Type B pancreatic cell (in vitro differentiated cells): ENCODE measurements around the gene SLC2A13. TPM values are rescaled to one million over a fixed set of nuclear protein-coding genes. Genes with fewer than 3 reads are reported as not detected.
"Not testable (repeated sequence)": the region's sequence is repeated elsewhere in the genome, so short reads cannot be mapped to it uniquely, and the experiment has no call there.

Experiments used
- DNase-seq: peaks from one replicate; pipeline ENCODE4 v3.0.0; 2021; ENCODE audit warnings: mixed read lengths; ENCODE audit not compliant: unreplicated experiment; ENCODE audit errors: extremely low spot score
- H3K27ac Mint-ChIP-seq: 2 replicates; pipeline ENCODE4 v1.8.0; 2021; ENCODE audit warnings: mild to moderate bottlenecking, mixed read lengths
- H3K27me3 Mint-ChIP-seq: 2 replicates; pipeline ENCODE4 v1.8.0; 2021; ENCODE audit warnings: mixed read lengths
- H3K36me3 Mint-ChIP-seq: 2 replicates; pipeline ENCODE4 v1.8.0; 2021; ENCODE audit warnings: mixed read lengths
- H3K4me1 Mint-ChIP-seq: one replicate; pipeline ENCODE4 v1.8.0; 2021; ENCODE audit warnings: mixed read lengths; ENCODE audit not compliant: unreplicated experiment
- H3K4me3 Mint-ChIP-seq: 2 replicates; pipeline ENCODE4 v1.8.0; 2021; ENCODE audit warnings: mild to moderate bottlenecking, mixed read lengths
- H3K9me3 Mint-ChIP-seq: 2 replicates; pipeline ENCODE4 v1.8.0; 2021; ENCODE audit warnings: mixed read lengths
- CTCF ChIP-seq: fragments of 200-600 bp; sonication (generic); conservative IDR thresholded peaks from 2 replicates; pipeline ENCODE4 v1.5.0; 2021; ENCODE audit warnings: antibody characterized with exemption, mild to moderate bottlenecking
- total RNA-seq: library from RNA; stranded (reverse); gene quantifications from 2 replicates; pipeline ENCODE4 v1.2.1, GENCODE V29; 2021; ENCODE audit warnings: low replicate concordance

The SLC2A13 gene
- total RNA-seq, 1 donor from 2014 or later: 7.1 TPM

DNA sequence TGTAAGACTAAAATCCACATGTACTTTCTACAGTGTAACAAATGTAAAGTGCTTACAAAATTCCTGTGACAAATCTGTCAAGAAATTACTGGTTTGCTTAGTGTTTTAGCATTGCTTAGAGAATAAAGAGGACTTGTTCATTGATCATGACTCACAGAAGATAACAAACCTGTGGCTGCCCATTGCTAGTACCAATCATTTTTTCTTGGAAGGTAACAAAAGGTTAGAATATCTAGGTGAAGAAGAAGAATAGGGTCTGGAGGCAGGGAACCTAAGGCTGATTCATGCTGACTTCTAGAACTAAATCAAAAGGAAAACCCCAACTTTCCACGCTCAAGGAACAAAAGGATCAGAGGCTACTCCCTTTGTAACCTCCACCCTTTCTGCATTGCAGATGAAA is 253.5 kb downstream of the SLC2A13 start:
- Mint-ChIP-seq H3K4me3 (no peak overlapping the region), H3K27ac (no peak overlapping the region), H3K9me3 (no peaks in the 10 kb centered on the region), H3K27me3 (no peaks in the 10 kb centered on the region), H3K4me1 (peaks cover 2% of the 10 kb centered on the region), H3K36me3 (peaks cover 4% of the 10 kb centered on the region)
- TF ChIP-seq CTCF: no peak
- DNase-seq: no peak

- not testable (repeated sequence) for H3K36me3 Mint-ChIP-seq, H3K27me3 Mint-ChIP-seq, H3K4me3 Mint-ChIP-seq, H3K27ac Mint-ChIP-seq, DNase-seq, H3K9me3 Mint-ChIP-seq, H3K4me1 Mint-ChIP-seq
Observed at GRCh38 chr12:39848218-39848617, 257.7 kb downstream of the SLC2A13 start.

DNA sequence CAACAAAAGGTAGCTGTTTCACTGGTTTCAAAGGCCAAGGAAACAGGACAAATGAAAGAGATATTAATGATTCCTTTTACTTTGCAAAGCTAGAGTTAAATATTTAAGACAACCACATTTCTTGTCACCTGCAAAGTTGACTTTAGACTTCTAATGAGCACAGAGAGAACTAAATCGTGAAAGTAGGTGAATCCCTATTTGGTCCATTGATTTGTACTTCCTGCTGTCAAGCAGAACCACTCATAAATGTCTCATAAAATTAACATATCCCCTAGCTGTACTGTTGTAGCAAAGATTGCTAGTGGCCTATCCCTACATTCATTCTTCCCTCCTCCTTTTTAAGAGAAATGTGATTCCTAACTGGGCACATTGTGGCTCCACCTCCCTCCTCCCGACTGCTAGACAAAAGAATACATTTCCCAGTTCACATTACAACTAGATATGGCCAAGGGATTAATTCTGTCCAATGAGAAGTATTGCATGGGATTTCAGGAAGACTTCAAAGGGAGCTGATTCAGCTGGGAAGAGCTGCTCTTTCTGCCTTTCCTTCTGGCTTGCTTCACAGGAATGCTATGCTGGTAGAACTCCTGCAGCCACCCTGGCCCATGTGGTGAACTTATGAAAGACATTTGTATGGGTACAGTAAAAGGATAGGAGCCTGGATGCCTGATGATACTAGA is 258.8 kb downstream of the SLC2A13 start:
- peaks cover 5% of the 10 kb centered on the region for H3K4me1 Mint-ChIP-seq
- no peaks in the 10 kb centered on the region for H3K27me3 Mint-ChIP-seq
- no peak for DNase-seq
- no peak for TF ChIP-seq CTCF
- no peak overlapping the region for H3K4me3 Mint-ChIP-seq
- H3K9me3 Mint-ChIP-seq: no peaks in the 10 kb centered on the region
- no peak overlapping the region for H3K27ac Mint-ChIP-seq
- H3K36me3 Mint-ChIP-seq: no peaks in the 10 kb centered on the region

- no peaks in the 10 kb centered on the region for H3K36me3 Mint-ChIP-seq
- no peak overlapping the region for H3K4me3 Mint-ChIP-seq
- no peak for TF ChIP-seq CTCF
- no peak for DNase-seq
- no peak overlapping the region for H3K27ac Mint-ChIP-seq
- H3K4me1 Mint-ChIP-seq: peaks cover 5% of the 10 kb centered on the region
- H3K9me3 Mint-ChIP-seq: no peaks in the 10 kb centered on the region
- H3K27me3 Mint-ChIP-seq: no peaks in the 10 kb centered on the region
Observed at GRCh38 chr12:39846304-39846703, 259.6 kb downstream of the SLC2A13 start.

- no peak for TF ChIP-seq CTCF
- H3K27ac Mint-ChIP-seq: no peak overlapping the region
- no peaks in the 10 kb centered on the region for H3K27me3 Mint-ChIP-seq
- H3K4me3 Mint-ChIP-seq: no peak overlapping the region
- H3K4me1 Mint-ChIP-seq: no peaks in the 10 kb centered on the region
- no peaks in the 10 kb centered on the region for H3K9me3 Mint-ChIP-seq
- no peaks in the 10 kb centered on the region for H3K36me3 Mint-ChIP-seq
- no peak for DNase-seq
Observed at GRCh38 chr12:39840422-39840821, 265.5 kb downstream of the SLC2A13 start.

- no peak overlapping the region for H3K4me3 Mint-ChIP-seq
- no peaks in the 10 kb centered on the region for H3K27me3 Mint-ChIP-seq
- H3K9me3 Mint-ChIP-seq: no peaks in the 10 kb centered on the region
- H3K27ac Mint-ChIP-seq: no peak overlapping the region
- no peaks in the 10 kb centered on the region for H3K36me3 Mint-ChIP-seq
- no peaks in the 10 kb centered on the region for H3K4me1 Mint-ChIP-seq
- TF ChIP-seq CTCF: no peak
- no peak for DNase-seq
Observed at GRCh38 chr12:39839072-39839471, 266.8 kb downstream of the SLC2A13 start.
